Endodermal cell (in vitro differentiated cells): ENCODE results near the gene CNGA4. TPM values are rescaled to one million over a fixed set of nuclear protein-coding genes. Genes with fewer than 3 reads are reported as not detected.

Experiments used
- DNase-seq: peaks from one replicate; pipeline ENCODE4 v3.0.0-alpha.2; 2017
- H3K27ac ChIP-seq: 2 replicates; pipeline ENCODE4 v1.5.1; 2013; ENCODE audit warnings: mild to moderate bottlenecking, low read depth, low read length, moderate library complexity
- H3K27me3 ChIP-seq: 2 replicates; pipeline ENCODE4 v1.6.1; 2013; ENCODE audit warnings: mild to moderate bottlenecking, low read length, moderate library complexity; ENCODE audit not compliant: insufficient read depth, control insufficient read depth, poor library complexity, severe bottlenecking
- H3K36me3 ChIP-seq: 2 replicates; pipeline ENCODE4 v1.7.0; 2013; ENCODE audit warnings: mild to moderate bottlenecking, low read length, moderate library complexity; ENCODE audit not compliant: control insufficient read depth, insufficient read depth
- H3K4me1 ChIP-seq: one replicate; pipeline ENCODE4 v1.7.0; 2013; ENCODE audit warnings: low read length; ENCODE audit not compliant: control insufficient read depth, insufficient read depth
- H3K4me3 ChIP-seq: 2 replicates; pipeline ENCODE4 v1.5.1; 2013; ENCODE audit warnings: mild to moderate bottlenecking, low read length, moderate library complexity
- H3K9ac ChIP-seq: 2 replicates; pipeline ENCODE4 v1.6.1; 2013; ENCODE audit warnings: mild to moderate bottlenecking, low read length, moderate library complexity; ENCODE audit not compliant: poor library complexity, severe bottlenecking; ENCODE audit errors: extremely low read depth
- H3K9me3 ChIP-seq: 2 replicates; pipeline ENCODE4 v1.6.1; 2013; ENCODE audit warnings: mild to moderate bottlenecking, low read length, moderate library complexity; ENCODE audit not compliant: control insufficient read depth
- H3K27ac Mint-ChIP-seq: 2 replicates; pipeline ENCODE4 v1.8.0; 2020; ENCODE audit warnings: mixed read lengths
- H3K27me3 Mint-ChIP-seq: 2 replicates; pipeline ENCODE4 v1.8.0; 2021; ENCODE audit warnings: mild to moderate bottlenecking, mixed read lengths; ENCODE audit not compliant: insufficient read depth
- H3K36me3 Mint-ChIP-seq: 2 replicates; pipeline ENCODE4 v1.8.0; 2020; ENCODE audit warnings: low read depth, mixed read lengths
- H3K4me1 Mint-ChIP-seq: 2 replicates; pipeline ENCODE4 v1.8.0; 2020; ENCODE audit warnings: mixed read lengths
- H3K4me3 Mint-ChIP-seq: 2 replicates; pipeline ENCODE4 v1.8.0; 2020; ENCODE audit warnings: mild to moderate bottlenecking, moderate library complexity, mixed read lengths
- H3K9me3 Mint-ChIP-seq: 2 replicates; pipeline ENCODE4 v1.8.0; 2020; ENCODE audit warnings: mild to moderate bottlenecking, mixed read lengths
- WGBS, 2 experiments: methylation state at CpG; one replicate each; pipeline versions ENCODE4 v1.1.5 to v1.1.7; 2013; ENCODE audit warnings: missing lambda C conversion rate in 2 of 2, mixed read lengths in 1 of 2; ENCODE audit not compliant: insufficient coverage in 1 of 2, insufficient read length in 1 of 2; 5-methylcytosine and 5-hydroxymethylcytosine counted together
- total RNA-seq, 2 donors: library from RNA; stranded (reverse); fragmentation: NEBNext Ultra II Directional in 1 of 2; extraction: Animal tissue kit (Norgen Biotek cat#: 25700) in 1 of 2; gene quantifications; 2 replicates in 1 of 2; 3 replicates in 1 of 2; pipeline ENCODE4 v1.2.1, GENCODE V29; 2021
- TF ChIP-seq, protein P1 (sequence below): fragments of 200-600 bp; sonication (generic); conservative IDR thresholded peaks from 2 replicates; pipeline ENCODE4 v1.5.0; 2021; ENCODE audit warnings: antibody characterized with exemption, mild to moderate bottlenecking

Gene CNGA4
- total RNA-seq, 2 donors from 2014 or later: 1.7 to 4.3 TPM

DNA sequence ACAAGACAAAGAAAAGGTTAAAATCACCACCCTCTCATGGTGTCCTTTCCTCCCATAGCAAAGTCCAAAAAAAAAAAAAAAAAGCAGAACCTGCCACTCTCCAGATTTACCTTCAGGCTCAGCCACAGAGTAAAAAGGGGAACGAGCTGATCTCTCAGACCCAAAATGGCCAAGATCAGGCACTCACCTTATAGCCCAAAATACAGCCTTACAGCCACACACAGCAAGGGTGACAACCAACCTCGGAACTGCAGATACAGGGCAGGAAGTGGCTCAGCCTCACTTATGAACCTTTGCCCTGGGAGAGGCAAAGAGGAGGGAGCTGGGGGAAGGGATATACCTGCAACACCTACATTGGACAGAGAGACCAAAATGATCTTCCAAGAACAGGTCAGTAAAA is 9.0 kb upstream of the CNGA4 start:
- Histone ChIP-seq H3K4me3 (no peak overlapping the region), H3K36me3 (peaks cover 9% of the 10 kb centered on the region), H3K27ac (no peak overlapping the region), H3K9me3 (no peaks in the 10 kb centered on the region), H3K4me1 (peaks cover 8% of the 10 kb centered on the region), H3K9ac (no peak overlapping the region), H3K27me3 (peaks cover 5% of the 10 kb centered on the region)
- no peak overlapping the region for H3K4me3 Mint-ChIP-seq
- no peaks in the 10 kb centered on the region for H3K27me3 Mint-ChIP-seq
- WGBS, 2 experiments: 67 to 81% methylated on average over 1 to 2 of the region's 2 CpGs
- TF ChIP-seq, protein P1, sequence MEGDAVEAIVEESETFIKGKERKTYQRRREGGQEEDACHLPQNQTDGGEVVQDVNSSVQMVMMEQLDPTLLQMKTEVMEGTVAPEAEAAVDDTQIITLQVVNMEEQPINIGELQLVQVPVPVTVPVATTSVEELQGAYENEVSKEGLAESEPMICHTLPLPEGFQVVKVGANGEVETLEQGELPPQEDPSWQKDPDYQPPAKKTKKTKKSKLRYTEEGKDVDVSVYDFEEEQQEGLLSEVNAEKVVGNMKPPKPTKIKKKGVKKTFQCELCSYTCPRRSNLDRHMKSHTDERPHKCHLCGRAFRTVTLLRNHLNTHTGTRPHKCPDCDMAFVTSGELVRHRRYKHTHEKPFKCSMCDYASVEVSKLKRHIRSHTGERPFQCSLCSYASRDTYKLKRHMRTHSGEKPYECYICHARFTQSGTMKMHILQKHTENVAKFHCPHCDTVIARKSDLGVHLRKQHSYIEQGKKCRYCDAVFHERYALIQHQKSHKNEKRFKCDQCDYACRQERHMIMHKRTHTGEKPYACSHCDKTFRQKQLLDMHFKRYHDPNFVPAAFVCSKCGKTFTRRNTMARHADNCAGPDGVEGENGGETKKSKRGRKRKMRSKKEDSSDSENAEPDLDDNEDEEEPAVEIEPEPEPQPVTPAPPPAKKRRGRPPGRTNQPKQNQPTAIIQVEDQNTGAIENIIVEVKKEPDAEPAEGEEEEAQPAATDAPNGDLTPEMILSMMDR: no peak
- no peaks in the 10 kb centered on the region for H3K9me3 Mint-ChIP-seq
- DNase-seq: no peak
- H3K4me1 Mint-ChIP-seq: peaks cover 40% of the 10 kb centered on the region
- H3K36me3 Mint-ChIP-seq: peaks cover 10% of the 10 kb centered on the region
- no peak overlapping the region for H3K27ac Mint-ChIP-seq

DNA sequence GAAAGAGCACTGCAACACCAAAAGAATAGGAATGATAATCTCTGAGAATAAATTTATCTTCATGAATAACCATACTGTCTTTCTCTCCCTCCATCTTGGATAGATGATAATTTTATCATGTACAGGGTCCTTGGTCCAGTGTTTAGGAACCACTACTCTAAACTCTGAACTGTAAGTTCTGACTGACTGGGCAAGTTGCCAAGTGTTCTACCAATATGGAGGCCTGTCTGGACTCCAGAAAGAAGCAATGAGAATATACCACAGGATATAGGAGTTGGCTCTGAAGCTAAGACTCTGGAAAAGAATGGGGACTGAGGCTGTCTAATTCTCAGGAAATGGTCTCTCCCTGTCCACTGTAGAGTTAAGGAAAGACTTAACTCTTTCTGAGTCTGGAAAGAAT is 6.0 kb upstream of the CNGA4 start:
- Mint-ChIP-seq H3K4me3 (peak overlapping the region; percentile 96), H3K9me3 (no peaks in the 10 kb centered on the region), H3K27me3 (no peaks in the 10 kb centered on the region), H3K27ac (no peak overlapping the region), H3K36me3 (peaks cover 4% of the 10 kb centered on the region), H3K4me1 (peaks cover 26% of the 10 kb centered on the region)
- no peak for DNase-seq
- Histone ChIP-seq H3K4me3 (peak overlapping the region; percentile 94), H3K27ac (no peak overlapping the region), H3K36me3 (peaks cover 9% of the 10 kb centered on the region), H3K27me3 (no peaks in the 10 kb centered on the region), H3K4me1 (peaks cover 3% of the 10 kb centered on the region), H3K9me3 (no peaks in the 10 kb centered on the region), H3K9ac (no peak overlapping the region)
- TF ChIP-seq, protein P1: no peak

DNA sequence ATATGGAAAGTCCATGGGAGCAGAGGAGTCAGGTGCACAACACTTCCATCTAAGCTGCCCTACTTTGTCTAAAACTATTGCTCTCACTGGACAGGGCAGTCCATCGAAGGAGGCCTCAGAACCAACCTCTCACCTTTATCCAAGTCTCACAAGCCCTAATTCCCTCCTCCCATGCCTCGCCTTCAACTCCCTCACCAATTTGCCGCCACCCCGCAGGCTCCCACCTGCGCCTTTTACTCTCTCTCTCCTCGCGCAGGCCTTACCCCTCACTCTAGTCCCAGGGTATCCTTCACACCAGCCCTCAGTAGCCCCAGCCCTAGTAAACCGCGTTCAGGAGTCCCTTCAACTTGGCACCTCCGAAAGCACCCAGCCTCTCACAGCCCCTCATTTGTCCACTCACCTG is 4.9 kb upstream of the CNGA4 start:
- TF ChIP-seq, protein P1: no peak
- H3K4me1 Mint-ChIP-seq: peaks cover 29% of the 10 kb centered on the region
- H3K27ac Mint-ChIP-seq: peak overlapping the region; percentile 97
- Histone ChIP-seq H3K36me3 (peaks cover 9% of the 10 kb centered on the region), H3K27ac (no peak overlapping the region), H3K4me3 (peak overlapping the region; percentile 94), H3K27me3 (no peaks in the 10 kb centered on the region), H3K4me1 (peaks cover 6% of the 10 kb centered on the region), H3K9me3 (no peaks in the 10 kb centered on the region), H3K9ac (peak overlapping the region; percentile 71)
- no peaks in the 10 kb centered on the region for H3K27me3 Mint-ChIP-seq
- no peak for DNase-seq
- WGBS, 2 experiments: 4 to 5% methylated on average over 8 to 10 of the region's 10 CpGs
- H3K9me3 Mint-ChIP-seq: no peaks in the 10 kb centered on the region
- H3K4me3 Mint-ChIP-seq: peak overlapping the region; percentile 96
- peaks cover 4% of the 10 kb centered on the region for H3K36me3 Mint-ChIP-seq
